Activated naive CD4-positive, alpha-beta T cell treated with anti-CD3 and anti-CD28 coated beads for 36 hours (primary cell): ENCODE measurements around the gene GLYATL1B. TPM values are rescaled to one million over a fixed set of nuclear protein-coding genes. Genes with fewer than 3 reads are reported as not detected.
"Not testable (repeated sequence)": the region's sequence is repeated elsewhere in the genome, so short reads cannot be mapped to it uniquely, and the experiment has no call there.

Experiments
- CTCF ChIA-PET: fragments of 350-600 bp; sonication (Branson Sonifier 250); formaldehyde crosslinking; loops from one replicate; lab custom pipeline; 2021; ENCODE audit warnings: antibody characterized with exemption; lab: Charles Lee
- DNase-seq: peaks from one replicate; pipeline ENCODE4 v3.0.0-alpha.2; 2020
- H3K27ac Mint-ChIP-seq: one replicate; pipeline ENCODE4 v1.8.0; 2021; ENCODE audit warnings: mild to moderate bottlenecking, mixed read lengths
- H3K27me3 Mint-ChIP-seq: one replicate; pipeline ENCODE4 v1.8.0; 2021; ENCODE audit warnings: low read depth, mixed read lengths
- H3K36me3 Mint-ChIP-seq: one replicate; pipeline ENCODE4 v1.8.0; 2021; ENCODE audit warnings: low read depth, mixed read lengths
- H3K4me1 Mint-ChIP-seq: one replicate; pipeline ENCODE4 v1.8.0; 2021; ENCODE audit warnings: low read depth, mixed read lengths
- H3K4me3 Mint-ChIP-seq: one replicate; pipeline ENCODE4 v1.8.0; 2021; ENCODE audit warnings: mild to moderate bottlenecking, moderate library complexity, mixed read lengths
- H3K9me3 Mint-ChIP-seq: one replicate; pipeline ENCODE4 v1.8.0; 2021; ENCODE audit warnings: mixed read lengths
- intact Hi-C: fragments of 100-400 bp; cut with micrococcal nuclease; formaldehyde crosslinking; loops from one replicate; pipeline ENCODE4 v1.15.1; 2023
- total RNA-seq, 2 experiments: library from RNA; stranded (reverse); gene quantifications; one replicate each; pipeline ENCODE4 v1.2.3, GENCODE V29; 2021

Gene GLYATL1B
- total RNA-seq, 2 experiments from 2014 or later: not detected

GRCh38 chr11:59069087-59069486 is 17.0 kb upstream of the GLYATL1B start:
- Mint-ChIP-seq H3K4me3 (no peak overlapping the region), H3K27ac (no peak overlapping the region), H3K27me3 (peaks cover 31% of the 10 kb centered on the region), H3K36me3 (no peaks in the 10 kb centered on the region), H3K4me1 (no peaks in the 10 kb centered on the region), H3K9me3 (peaks cover 1% of the 10 kb centered on the region)
- CTCF ChIA-PET: interaction anchor here (0.7 to 0.9 kb wide), 2 partner anchors 15 to 66 kb away, joined by 3 read pairs; no protein-coding TSS in a partner anchor
- no peak for DNase-seq
- intact Hi-C loops: no loop called here

GRCh38 chr11:59076876-59077571 is 9.1 kb upstream of the GLYATL1B start:
- Mint-ChIP-seq H3K27ac (no peak overlapping the region), H3K27me3 (peaks cover 26% of the 10 kb centered on the region), H3K4me1 (peaks cover 10% of the 10 kb centered on the region), H3K36me3 (no peaks in the 10 kb centered on the region), H3K9me3 (peaks cover 1% of the 10 kb centered on the region), H3K4me3 (no peak overlapping the region)
- CTCF ChIA-PET: no interaction called here
- no peak for DNase-seq
- intact Hi-C loops: no loop called here

GRCh38 chr11:59078435-59078834 is 7.7 kb upstream of the GLYATL1B start:
- DNase-seq: no peak
- intact Hi-C loops: no loop called here
- CTCF ChIA-PET: interaction anchor here (0.9 kb wide), 1 partner anchor 80 kb away, joined by 4 read pairs; no protein-coding TSS in a partner anchor
- no peak overlapping the region for H3K27ac Mint-ChIP-seq
- H3K27me3 Mint-ChIP-seq: peaks cover 23% of the 10 kb centered on the region
- peaks cover 10% of the 10 kb centered on the region for H3K4me1 Mint-ChIP-seq
- peaks cover under 1% of the 10 kb centered on the region for H3K9me3 Mint-ChIP-seq
- no peaks in the 10 kb centered on the region for H3K36me3 Mint-ChIP-seq
- no peak overlapping the region for H3K4me3 Mint-ChIP-seq

GRCh38 chr11:59079086-59079485 is 7.0 kb upstream of the GLYATL1B start:
- Mint-ChIP-seq H3K9me3 (no peaks in the 10 kb centered on the region), H3K4me1 (peaks cover 10% of the 10 kb centered on the region), H3K4me3 (no peak overlapping the region), H3K27ac (no peak overlapping the region), H3K27me3 (peaks cover 21% of the 10 kb centered on the region), H3K36me3 (no peaks in the 10 kb centered on the region)
- intact Hi-C loops: no loop called here
- DNase-seq: no peak
- CTCF ChIA-PET: interaction anchor here (0.9 kb wide), 1 partner anchor 79 kb away, joined by 4 read pairs; no protein-coding TSS in a partner anchor

GRCh38 chr11:59080421-59080820 is 5.7 kb upstream of the GLYATL1B start:
- H3K27me3 Mint-ChIP-seq: peaks cover 11% of the 10 kb centered on the region
- H3K27ac Mint-ChIP-seq, H3K4me1 Mint-ChIP-seq, H3K4me3 Mint-ChIP-seq, H3K36me3 Mint-ChIP-seq, H3K9me3 Mint-ChIP-seq, intact Hi-C loops, DNase-seq: not testable (repeated sequence)
- CTCF ChIA-PET: interaction anchor here (1.0 to 1.2 kb wide), 2 partner anchors 56 to 78 kb away, joined by 3 to 4 read pairs; no protein-coding TSS in a partner anchor

- H3K4me1 Mint-ChIP-seq, H3K27me3 Mint-ChIP-seq, H3K27ac Mint-ChIP-seq, H3K4me3 Mint-ChIP-seq, H3K9me3 Mint-ChIP-seq, H3K36me3 Mint-ChIP-seq, CTCF ChIA-PET, DNase-seq, intact Hi-C loops: not testable (repeated sequence)
Measured at GRCh38 chr11:59081430-59082020, 4.6 kb upstream of the GLYATL1B start.

GRCh38 chr11:59088162-59088561 is 2.1 kb downstream of the GLYATL1B start:
- intact Hi-C loops: no loop called here
- H3K27ac Mint-ChIP-seq: no peak overlapping the region
- no peak overlapping the region for H3K4me3 Mint-ChIP-seq
- H3K4me1 Mint-ChIP-seq: no peaks in the 10 kb centered on the region
- CTCF ChIA-PET: interaction anchor here (0.8 kb wide), 1 partner anchor 48 kb away, joined by 3 read pairs; no protein-coding TSS in a partner anchor
- DNase-seq: no peak
- peaks cover 2% of the 10 kb centered on the region for H3K27me3 Mint-ChIP-seq
- no peaks in the 10 kb centered on the region for H3K9me3 Mint-ChIP-seq
- H3K36me3 Mint-ChIP-seq: no peaks in the 10 kb centered on the region

GRCh38 chr11:59093576-59093975 is 7.5 kb downstream of the GLYATL1B start:
- CTCF ChIA-PET: interaction anchor here (0.9 to 5.8 kb wide), 3 partner anchors 9 to 65 kb away, joined by 3 to 45 read pairs (median 3); no protein-coding TSS in a partner anchor
- DNase-seq, H3K9me3 Mint-ChIP-seq, intact Hi-C loops, H3K27ac Mint-ChIP-seq, H3K36me3 Mint-ChIP-seq, H3K4me1 Mint-ChIP-seq, H3K4me3 Mint-ChIP-seq: not testable (repeated sequence)
- peaks cover 10% of the 10 kb centered on the region for H3K27me3 Mint-ChIP-seq

GRCh38 chr11:59095225-59095624 is 9.1 kb downstream of the GLYATL1B start:
- H3K4me3 Mint-ChIP-seq, H3K36me3 Mint-ChIP-seq, intact Hi-C loops, DNase-seq, H3K27ac Mint-ChIP-seq, H3K4me1 Mint-ChIP-seq, H3K9me3 Mint-ChIP-seq: not testable (repeated sequence)
- H3K27me3 Mint-ChIP-seq: peaks cover 15% of the 10 kb centered on the region
- CTCF ChIA-PET: interaction anchor here (0.9 to 6.5 kb wide), 3 partner anchors 40 to 112 kb away, joined by 3 to 57 read pairs (median 45); no protein-coding TSS in a partner anchor

- H3K27me3 Mint-ChIP-seq: peaks cover 21% of the 10 kb centered on the region
- DNase-seq, H3K9me3 Mint-ChIP-seq, intact Hi-C loops, H3K36me3 Mint-ChIP-seq, H3K27ac Mint-ChIP-seq, H3K4me1 Mint-ChIP-seq, H3K4me3 Mint-ChIP-seq: not testable (repeated sequence)
- CTCF ChIA-PET: interaction anchor here (1.0 to 6.5 kb wide), 3 partner anchors 23 to 61 kb away, joined by 3 to 57 read pairs (median 45); no protein-coding TSS in a partner anchor
Measured at GRCh38 chr11:59095972-59096575, 10.0 kb downstream of the GLYATL1B start.

GRCh38 chr11:59097113-59097708 is 11.1 kb downstream of the GLYATL1B start:
- peak; percentile 79 for DNase-seq

More at GRCh38 chr11:59097113-59097708, 11.1 kb downstream of the GLYATL1B start:
- Mint-ChIP-seq H3K27ac (no peak overlapping the region), H3K4me3 (no peak overlapping the region), H3K36me3 (no peaks in the 10 kb centered on the region), H3K9me3 (no peaks in the 10 kb centered on the region), H3K27me3 (peaks cover 21% of the 10 kb centered on the region), H3K4me1 (peaks cover 5% of the 10 kb centered on the region)
- intact Hi-C loops: loop anchor here (1.0 kb wide), 2 partner anchors 39 to 61 kb away; no protein-coding TSS in a partner anchor
- CTCF ChIA-PET: interaction anchor here (0.8 to 6.5 kb wide), 9 partner anchors 10 to 64 kb away, joined by 3 to 57 read pairs (median 4); partner anchors contain the start of genes FAM111A and FAM111B
